Myocyte (in vitro differentiated cells): Measurements from ENCODE around the gene MUC12. TPM values are rescaled to one million over a fixed set of nuclear protein-coding genes. Genes with fewer than 3 reads are reported as not detected.
"Not testable (repeated sequence)": the region's sequence is repeated elsewhere in the genome, so short reads cannot be mapped to it uniquely, and the experiment has no call there.

Source experiments
- DNase-seq: peaks from one replicate; pipeline ENCODE4 v3.0.0-alpha.2; 2012; ENCODE audit warnings: low read depth
- polyA plus RNA-seq: library from polyadenylated mRNA; unstranded; fragments of >200 nt; gene quantifications from one replicate; pipeline ENCODE4 v1.2.1, GENCODE V29; 2012; ENCODE audit warnings: missing spikeins
- total RNA-seq: library from RNA; depleted of rRNA; stranded (reverse); fragments of >200 nt; gene quantifications from 2 replicates; pipeline ENCODE4 v1.2.3, GENCODE V29; 2014

The MUC12 gene, protein sequence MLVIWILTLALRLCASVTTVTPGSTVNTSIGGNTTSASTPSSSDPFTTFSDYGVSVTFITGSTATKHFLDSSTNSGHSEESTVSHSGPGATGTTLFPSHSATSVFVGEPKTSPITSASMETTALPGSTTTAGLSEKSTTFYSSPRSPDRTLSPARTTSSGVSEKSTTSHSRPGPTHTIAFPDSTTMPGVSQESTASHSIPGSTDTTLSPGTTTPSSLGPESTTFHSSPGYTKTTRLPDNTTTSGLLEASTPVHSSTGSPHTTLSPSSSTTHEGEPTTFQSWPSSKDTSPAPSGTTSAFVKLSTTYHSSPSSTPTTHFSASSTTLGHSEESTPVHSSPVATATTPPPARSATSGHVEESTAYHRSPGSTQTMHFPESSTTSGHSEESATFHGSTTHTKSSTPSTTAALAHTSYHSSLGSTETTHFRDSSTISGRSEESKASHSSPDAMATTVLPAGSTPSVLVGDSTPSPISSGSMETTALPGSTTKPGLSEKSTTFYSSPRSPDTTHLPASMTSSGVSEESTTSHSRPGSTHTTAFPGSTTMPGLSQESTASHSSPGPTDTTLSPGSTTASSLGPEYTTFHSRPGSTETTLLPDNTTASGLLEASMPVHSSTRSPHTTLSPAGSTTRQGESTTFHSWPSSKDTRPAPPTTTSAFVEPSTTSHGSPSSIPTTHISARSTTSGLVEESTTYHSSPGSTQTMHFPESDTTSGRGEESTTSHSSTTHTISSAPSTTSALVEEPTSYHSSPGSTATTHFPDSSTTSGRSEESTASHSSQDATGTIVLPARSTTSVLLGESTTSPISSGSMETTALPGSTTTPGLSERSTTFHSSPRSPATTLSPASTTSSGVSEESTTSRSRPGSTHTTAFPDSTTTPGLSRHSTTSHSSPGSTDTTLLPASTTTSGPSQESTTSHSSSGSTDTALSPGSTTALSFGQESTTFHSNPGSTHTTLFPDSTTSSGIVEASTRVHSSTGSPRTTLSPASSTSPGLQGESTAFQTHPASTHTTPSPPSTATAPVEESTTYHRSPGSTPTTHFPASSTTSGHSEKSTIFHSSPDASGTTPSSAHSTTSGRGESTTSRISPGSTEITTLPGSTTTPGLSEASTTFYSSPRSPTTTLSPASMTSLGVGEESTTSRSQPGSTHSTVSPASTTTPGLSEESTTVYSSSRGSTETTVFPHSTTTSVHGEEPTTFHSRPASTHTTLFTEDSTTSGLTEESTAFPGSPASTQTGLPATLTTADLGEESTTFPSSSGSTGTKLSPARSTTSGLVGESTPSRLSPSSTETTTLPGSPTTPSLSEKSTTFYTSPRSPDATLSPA (N-terminal part only)
- not detected in 2 replicates for total RNA-seq
- polyA plus RNA-seq, result 2.0 TPM

DNA sequence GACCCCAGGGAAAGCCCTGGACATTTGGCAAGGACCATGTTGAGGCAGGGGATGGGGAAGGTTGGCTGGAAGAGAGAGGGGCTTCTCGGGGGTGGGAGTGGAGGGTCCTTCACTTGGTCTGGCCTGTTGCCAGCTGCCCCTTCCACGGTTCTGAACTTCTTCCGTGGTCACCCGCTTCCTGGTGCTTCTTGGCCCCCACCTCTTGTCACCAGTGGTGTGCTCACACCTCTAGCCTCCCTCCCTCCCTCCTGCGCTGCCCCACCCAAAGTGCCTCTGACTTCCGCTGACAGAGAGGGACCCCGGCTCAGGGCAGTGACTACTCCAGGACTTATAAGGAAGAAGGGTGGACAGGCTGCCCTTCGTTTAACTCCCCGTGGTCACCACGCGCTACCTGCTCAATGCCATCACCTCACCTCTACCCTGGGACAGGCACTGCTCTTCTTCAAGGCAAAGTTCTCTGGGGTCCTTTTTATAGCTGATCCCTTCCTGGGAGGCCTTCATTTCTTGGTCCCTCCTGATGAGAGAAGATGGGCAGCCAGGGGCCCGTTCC is at the start of gene MUC12:
MUC12 (plus strand) TSS at position 500 of the 550 bp plus-strand sequence. CDS start 58 bp downstream, outside the sequence.
- DNase-seq, result no peak

DNA sequence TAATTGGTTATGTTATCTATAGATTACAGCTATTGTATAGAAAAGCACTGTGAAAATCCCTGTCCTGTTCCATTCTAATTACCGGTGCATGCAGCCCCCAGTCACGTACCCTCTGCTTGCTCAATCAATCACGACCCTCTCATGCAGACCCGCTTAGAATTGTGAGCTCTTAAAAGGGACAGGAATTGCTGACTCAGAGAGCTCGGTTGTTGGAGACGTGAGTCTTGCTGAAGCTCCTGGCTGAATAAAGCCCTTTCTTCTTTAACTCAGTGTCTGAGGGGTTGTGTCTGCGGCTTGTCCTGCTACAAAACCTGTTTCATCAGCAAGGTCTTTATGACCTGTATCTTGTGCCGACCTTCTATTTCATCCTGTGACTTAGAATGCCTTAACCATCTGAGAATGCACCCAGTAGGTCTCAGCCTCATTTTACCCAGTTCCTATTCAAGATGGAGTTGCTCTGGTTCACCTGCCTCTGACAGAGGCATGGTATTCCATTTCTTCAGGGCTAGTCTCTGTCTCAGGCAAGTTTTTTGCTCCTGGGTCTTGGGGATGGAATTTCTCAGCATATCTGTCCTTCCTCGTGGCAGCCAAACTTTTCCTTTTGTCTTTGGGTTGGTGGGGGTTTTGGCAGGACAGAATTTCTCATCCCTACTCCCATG is 49.5 kb upstream of the MUC12 start:
- not testable (repeated sequence) for DNase-seq

DNA sequence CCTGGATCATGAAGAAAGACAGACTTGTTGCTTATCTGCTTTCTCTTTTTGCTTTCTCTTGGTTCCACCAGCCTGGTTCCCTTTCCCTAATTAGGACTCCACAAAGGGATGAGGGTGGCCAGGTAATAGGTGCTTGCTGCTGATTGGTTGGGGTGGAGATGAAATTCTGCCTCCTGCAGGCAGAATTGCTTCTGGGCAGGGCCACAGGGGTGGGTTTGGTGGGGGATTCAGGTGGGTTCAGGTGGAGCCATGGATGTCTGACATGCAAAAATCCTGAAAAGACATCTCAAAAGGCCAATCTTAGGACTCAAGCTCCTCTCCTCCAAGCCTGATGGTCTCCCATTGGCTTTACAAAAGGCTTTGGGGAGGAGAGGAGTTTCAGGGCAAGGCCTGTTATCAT is 48.3 kb upstream of the MUC12 start:
- no peak for DNase-seq

DNA sequence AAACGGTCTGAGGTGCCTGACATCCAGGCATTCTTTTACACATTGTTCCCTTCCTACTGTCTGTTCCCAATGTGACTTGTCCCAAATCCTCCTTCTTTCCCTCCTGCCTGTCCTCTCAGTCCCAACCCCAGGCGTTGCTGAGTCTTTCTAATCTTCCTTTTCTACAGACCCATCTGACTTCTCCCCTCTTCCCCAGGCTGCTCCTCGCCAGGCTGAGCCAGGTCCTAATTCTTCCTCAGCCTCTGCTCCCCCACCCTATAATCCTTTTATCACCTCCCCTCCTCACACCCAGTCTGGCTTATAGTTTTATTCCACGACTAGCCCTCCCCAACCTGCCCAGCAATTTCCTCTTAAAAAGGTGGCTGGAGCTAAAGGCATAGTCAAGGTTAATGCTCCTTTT is 45.7 kb upstream of the MUC12 start:
- not testable (repeated sequence) for DNase-seq

DNA sequence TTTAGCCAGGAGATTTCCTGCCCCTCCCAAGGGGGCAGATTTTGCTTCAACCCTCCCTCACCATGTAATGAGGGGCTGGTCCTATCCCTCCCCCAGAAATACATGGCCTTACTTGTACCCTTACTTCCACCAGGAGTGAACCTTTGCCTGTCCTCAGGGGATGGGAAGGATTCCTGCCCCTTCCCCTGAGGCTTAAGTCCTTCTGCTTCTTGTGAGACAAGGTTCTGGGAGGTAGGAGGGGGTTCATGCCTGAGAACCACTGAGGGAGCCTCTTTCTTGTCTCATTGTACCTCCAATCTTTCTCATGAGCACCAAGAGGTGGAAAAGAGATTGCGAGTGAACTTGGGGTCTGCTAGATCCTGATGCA is 39.6 kb upstream of the MUC12 start:
- DNase-seq, result no peak

DNA sequence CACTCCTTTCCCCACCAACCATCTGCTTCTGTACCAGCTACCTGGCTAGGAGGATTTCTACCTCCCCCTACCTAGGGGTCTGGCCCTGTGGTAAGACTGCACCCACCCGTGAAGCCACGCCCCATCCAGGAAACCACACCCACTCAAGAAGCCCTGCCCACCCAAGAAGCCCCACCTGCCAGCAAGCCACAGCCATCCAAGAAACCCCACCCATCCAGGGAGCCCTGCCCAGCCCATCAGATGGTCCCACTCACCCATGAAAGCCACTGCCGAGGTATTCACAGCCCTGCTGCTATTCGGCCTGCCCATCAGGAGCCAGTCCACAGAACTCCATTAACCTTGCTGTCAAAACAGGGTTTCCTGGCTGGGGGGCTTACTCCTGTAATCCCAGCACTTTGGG is 35.6 kb upstream of the MUC12 start:
- no peak for DNase-seq

DNA sequence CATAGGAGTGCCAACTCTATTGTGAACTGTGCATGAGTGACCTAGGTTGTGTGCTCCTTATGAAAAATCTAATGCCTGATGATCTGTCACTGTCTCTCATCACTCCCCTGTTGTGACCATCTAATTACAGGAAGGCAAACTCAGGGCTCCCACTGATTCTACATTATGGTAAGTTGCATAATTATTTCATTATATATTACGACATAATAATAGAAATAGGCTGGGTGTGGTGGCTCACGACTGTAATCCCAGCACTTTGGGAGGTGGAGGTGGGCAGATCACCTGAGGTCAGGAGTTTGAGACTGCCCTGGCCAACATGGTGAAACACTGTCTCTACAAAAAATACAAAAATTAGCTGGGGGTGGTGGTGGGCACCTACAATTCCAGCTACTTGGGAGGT is 34.0 kb upstream of the MUC12 start:
- DNase-seq, result not testable (repeated sequence)

DNA sequence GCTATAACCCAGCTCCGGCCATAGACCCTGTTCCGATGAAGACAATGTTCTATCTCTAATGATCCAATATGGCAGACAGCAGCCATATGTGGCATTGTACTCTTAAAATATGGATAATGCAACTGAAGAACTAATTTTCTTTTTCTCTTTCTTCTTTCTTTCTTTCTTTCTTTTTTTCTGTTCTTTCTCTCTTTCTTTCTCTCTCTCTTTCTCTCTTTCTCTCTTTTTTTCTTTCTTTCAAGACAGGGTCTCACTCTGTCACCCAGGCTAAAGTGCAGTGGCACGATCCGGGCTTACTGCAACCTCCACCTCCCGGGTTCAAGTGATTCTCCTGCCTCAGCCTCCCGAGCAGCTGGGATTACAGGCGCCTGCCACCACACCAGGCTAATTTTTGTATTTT is 33.2 kb upstream of the MUC12 start:
- not testable (repeated sequence) for DNase-seq

DNA sequence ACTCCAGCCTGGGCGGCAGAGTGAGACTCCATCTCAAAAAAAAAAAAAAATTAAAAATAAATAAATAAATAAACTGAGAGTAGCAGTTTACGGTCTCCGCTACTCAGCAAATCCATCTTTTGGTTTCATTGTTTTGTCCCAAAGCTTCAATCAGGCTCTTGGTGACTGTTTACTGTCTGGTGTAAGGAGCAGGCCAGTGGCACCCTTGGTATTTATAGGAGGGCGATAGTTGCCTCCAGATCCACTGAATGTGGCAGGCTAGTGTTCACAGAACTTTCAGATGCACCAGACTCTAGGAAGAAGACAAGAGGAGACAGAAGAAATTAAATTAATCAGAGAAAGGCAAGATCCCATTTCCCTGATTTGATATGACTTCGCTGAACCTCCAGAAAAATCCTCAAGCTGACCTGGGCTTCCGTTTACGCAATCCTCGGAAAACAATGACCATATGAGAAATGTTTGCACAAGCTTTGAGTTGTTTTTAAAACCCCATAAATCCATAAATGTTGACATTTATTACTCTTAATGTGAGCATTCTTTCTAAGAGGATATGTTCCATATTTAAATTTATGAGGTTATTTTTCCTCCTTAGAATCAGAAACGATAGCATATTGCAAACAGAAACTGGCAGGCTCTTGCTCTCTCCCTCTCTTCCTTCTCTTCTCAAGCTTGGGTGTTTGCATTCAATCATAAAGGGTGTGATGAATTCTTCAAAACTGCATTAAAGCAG is 27.2 kb upstream of the MUC12 start:
- no peak for DNase-seq

DNA sequence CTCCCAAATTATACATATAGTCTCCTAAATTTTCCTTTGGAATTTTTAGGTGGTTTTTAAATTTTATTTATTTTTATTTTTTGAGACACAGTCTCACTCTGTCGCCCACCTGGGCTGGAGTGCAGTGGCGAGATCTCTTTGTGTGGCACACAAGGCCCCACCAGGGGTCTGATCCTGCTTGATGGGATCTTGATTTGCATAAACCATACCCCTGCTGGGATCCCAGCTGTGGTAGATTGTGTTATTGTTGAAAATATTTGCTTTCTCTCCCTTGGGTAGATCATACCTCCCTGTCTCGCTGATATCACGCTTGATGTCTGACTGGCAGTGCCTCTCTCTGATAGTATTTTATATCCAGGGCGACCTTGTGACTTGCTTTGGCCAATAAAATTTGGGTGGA is 25.7 kb upstream of the MUC12 start:
- no peak for DNase-seq

DNA sequence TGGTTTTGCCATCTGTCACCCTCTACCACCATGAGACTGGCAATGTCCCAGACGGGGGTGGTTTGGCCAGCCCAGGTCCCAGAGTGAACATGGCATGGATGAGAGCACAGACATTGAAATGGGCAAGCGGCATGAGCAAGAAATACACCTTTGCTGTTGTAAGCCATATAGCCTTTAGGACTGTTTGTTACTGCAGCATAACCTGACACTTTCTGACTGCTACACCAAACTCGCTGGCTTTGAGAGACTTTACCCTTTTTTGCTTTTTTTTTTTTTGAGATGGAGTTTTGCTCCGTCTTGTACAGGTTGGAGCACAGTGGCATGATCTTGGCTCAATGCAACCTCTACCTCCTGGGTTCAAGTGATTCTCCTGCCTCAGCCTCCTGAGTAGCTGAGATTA is 25.2 kb upstream of the MUC12 start:
- DNase-seq, result peak; percentile 38

DNA sequence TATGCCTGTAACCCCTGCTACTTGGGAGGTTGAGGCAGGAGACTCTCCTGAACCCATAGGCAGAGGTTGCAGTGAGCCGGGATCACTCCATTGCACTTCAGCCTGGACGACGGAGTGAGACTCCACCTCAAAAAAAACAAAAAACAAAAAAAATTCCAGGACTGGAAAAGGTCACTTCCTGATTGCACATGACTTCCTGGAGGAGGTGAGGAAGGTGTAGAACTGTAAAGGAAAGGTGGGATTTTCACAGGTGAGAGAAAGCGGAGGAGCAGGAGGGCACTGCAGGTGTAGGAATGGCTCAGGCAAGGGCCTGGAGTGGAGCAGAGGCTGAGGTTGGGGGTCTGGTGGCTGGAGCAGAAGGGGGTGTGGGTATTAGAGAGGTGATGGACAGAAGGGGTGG is 23.3 kb upstream of the MUC12 start:
- no peak for DNase-seq

DNA sequence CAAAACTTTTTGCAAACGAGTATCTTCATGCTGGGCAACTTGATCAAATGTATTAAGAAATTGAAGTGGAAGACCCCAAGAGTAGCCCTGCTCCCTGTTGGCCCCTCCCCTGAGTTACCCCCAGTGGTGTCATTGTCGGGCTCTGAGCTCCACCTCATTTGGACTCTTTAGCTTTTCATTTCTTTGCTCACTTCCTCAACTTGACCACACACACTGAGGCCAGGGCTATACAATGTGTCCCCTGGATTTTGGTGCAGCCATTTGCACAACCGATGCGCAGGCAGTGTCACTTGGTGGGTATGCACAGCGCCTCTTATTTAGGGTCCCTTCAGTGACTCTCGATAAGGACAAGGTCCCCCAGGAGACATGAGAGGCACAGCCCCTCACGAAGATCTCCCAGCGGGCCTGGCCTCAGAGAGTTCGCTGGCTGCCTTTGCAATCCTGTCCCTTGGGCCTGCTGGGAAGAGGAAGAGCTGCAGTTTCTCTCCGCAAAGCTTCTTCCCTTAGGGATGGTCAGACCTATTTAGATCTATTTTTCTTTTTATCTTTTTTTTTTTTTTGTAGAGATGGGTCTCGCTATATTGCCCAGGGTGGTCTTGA is 22.5 kb upstream of the MUC12 start:
- no peak for DNase-seq

DNA sequence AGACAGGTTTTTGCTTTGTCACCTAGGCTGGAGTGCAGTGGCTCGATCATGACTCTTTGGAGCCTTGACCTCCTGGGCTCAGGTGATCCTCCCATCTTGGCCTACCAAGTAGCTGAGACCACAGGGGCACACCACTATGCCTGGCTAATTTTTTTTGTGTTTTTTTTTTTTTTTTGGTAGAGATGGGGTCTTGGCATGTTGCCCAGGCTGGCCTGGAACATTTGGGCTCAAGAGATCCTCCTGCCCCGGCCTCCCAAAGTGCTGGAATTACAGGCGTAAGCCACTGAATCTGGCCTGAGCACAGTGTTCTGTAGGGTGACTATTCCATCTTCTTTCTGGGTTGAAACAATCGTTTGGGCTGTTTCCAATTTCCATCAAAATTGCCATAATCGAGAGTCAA is 21.6 kb upstream of the MUC12 start:
- DNase-seq, result no peak

DNA sequence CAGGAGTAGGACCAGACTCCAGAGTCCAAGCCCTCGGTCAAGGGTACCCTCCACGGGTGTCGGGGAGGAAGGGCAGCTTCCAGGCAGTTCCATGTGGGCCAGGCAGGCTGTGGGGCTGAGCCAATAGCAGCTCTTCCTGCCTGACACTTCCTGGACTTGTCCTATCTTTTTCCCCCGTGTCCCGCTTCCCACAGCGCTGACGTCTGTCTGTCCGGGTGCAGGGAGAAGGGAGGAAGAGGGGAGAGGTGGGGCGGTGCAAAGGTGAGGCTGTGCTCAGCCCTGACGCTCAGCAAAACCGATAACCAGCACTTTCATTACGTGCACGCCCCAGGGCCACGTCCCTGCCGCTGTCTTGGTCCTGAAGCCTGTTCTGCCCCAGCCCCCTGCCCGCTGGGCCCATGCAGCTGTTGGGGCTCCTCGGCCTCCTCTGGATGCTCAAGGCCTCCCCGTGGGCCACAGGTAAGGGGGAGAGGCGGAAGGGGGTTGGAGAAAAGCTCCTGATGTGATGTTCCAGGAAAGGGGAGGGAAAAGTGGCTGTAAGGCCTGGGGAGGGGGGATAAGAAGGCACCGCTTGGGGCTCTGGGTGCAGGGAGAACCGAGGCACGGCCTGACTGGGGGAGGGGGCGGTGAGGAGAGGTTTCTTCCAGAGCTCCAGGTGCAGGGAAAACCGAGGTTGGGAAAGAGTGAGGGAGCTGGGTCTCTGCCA is 20.0 kb upstream of the MUC12 start, which contains the start of gene MUC3A:
MUC3A (plus strand) TSS at position 308 of the 706 bp plus-strand sequence; CDS start at position 399, 91 bp downstream.
- no peak for DNase-seq

DNA sequence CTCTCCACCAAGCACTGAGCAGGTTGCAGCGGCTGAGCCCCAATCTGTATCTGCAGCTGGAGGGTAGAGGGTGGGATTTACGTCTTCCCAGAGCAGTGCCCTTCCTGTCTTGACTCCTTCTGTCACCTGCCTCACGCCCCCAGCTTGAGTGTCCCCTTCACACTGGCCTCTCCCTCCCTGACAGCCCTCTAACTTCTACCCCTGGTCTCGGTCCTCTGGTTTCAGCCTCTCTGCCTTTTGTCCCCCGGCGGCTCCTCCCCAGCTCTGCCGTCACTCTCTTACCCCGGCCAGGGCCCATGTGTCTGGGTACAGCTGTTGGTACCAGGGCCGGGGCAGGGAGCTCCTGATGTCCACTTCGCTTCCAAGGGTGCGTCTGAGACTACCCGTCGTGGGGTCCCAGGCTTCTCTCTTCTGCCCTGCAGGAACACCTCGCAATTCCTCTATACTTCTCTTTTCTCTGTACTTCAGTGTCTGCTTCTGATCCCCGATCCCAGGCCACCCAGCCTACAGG is 19.4 kb upstream of the MUC12 start:
- no peak for DNase-seq

DNA sequence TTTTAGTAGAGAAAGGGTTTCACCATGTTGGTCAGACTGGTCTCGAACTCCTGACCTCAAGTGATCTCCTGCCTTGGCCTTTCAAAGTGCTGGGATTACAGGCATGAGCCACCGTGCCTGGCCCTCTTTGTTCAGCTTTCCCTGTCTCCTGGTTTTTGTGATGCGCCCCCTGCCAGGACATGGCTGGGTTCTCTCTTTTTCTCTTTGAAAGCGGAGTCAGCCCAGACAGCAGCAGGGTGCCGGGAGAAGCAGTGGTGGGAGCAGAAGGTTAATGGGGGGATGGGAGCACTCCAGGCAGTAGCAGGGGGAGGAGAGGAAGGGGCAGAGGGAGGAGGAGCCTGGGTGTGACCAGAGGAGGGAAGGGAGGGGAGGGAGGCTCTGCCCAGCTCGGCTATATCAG is 18.2 kb upstream of the MUC12 start:
- DNase-seq, result no peak

DNA sequence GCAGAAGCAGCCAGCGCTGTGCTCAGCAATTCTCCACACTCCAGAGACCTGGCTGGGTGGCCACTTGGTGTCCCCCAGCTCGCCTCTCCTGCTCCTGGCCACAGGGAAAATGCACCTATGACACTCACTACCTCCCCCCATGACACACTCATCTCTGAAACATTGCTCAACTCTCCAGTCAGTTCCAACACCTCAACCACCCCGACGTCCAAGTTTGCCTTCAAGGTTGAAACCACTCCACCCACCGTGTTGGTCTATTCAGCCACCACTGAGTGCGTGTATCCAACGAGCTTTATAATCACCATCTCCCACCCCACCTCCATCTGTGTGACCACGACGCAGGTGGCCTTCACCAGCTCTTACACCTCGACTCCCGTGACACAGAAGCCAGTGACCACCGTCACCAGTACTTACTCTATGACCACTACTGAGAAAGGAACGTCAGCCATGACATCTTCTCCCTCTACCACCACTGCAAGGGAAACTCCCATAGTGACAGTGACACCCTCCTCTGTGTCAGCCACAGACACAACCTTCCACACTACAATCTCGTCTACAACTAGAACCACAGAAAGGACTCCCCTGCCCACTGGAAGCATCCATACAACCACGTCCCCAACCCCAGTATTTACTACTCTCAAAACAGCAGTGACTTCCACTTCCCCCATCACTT is 17.3 kb upstream of the MUC12 start:
- no peak for DNase-seq
